HepG2 (cell line): ENCODE measurements around the gene WARS2. TPM values are rescaled to one million over a fixed set of nuclear protein-coding genes. Genes with fewer than 3 reads are reported as not detected.

ENCODE experiments used
- ASH2L ChIP-seq: fragments of 300-600, 200-600 bp; sonication (generic); IDR thresholded peaks from 2 replicates; pipeline ENCODE4 v1.7.0; 2017; ENCODE audit warnings: low read depth, mild to moderate bottlenecking, moderate library complexity, mixed read lengths, low read length; ENCODE audit not compliant: insufficient read length
- MZF1 ChIP-seq: sonication (generic); formaldehyde crosslinking; IDR thresholded peaks from 2 replicates; pipeline ENCODE4 v1.8.1; 2023; ENCODE audit warnings: mild to moderate bottlenecking, missing genetic modification reagents, borderline replicate concordance
- NCOR1 ChIP-seq: fragments of 200-600 bp; sonication (generic); IDR thresholded peaks from 2 replicates; pipeline ENCODE4 v1.7.0; 2017; ENCODE audit warnings: antibody characterized with exemption, low read length, borderline replicate concordance
- PAF1 ChIP-seq: IDR thresholded peaks from 2 replicates; pipeline ENCODE4 v1.6.1; 2016; ENCODE audit warnings: missing genetic modification reagents, missing compliant biosample characterization
- PHF8 ChIP-seq: sonication (generic); formaldehyde crosslinking; IDR thresholded peaks from 2 replicates; pipeline ENCODE4 v1.5.0; 2020; ENCODE audit warnings: missing genetic modification reagents
- POGZ ChIP-seq: sonication (generic); formaldehyde crosslinking; IDR thresholded peaks from 2 replicates; pipeline ENCODE4 v1.4.0; 2020; ENCODE audit warnings: mild to moderate bottlenecking, missing genetic modification reagents
- TAF1 ChIP-seq: sonication (generic); formaldehyde crosslinking; IDR thresholded peaks from 2 replicates; pipeline ENCODE4 v1.4.0; 2020; ENCODE audit warnings: missing genetic modification reagents
- ZNF101 ChIP-seq: sonication (generic); formaldehyde crosslinking; IDR thresholded peaks from 2 replicates; pipeline ENCODE4 v1.4.0; 2020; ENCODE audit warnings: mild to moderate bottlenecking, low read depth, missing genetic modification reagents, borderline replicate concordance
- ZNF333 ChIP-seq: sonication (generic); formaldehyde crosslinking; IDR thresholded peaks from 2 replicates; pipeline ENCODE4 v1.4.0; 2020; ENCODE audit warnings: mild to moderate bottlenecking, missing genetic modification reagents, borderline replicate concordance
- ZNF709 ChIP-seq: sonication (generic); formaldehyde crosslinking; IDR thresholded peaks from 2 replicates; pipeline ENCODE4 v1.5.0; 2020; ENCODE audit warnings: mild to moderate bottlenecking, missing genetic modification reagents
- polyA plus RNA-seq, 8 experiments: library from polyadenylated mRNA; depleted of rRNA in 3 of 8; stranded (reverse) in 7 of 8; unstranded in 1 of 8; fragments of >200 nt; fragmentation: Illumina TruSeq in 4 of 8; extraction: Trizol in 4 of 8; gene quantifications; 2 replicates each; pipeline versions ENCODE4 v1.2.1 to v1.2.3, GENCODE V29; 2011 to 2016; ENCODE audit warnings: low read depth in 4 of 8, missing spikeins in 1 of 8, mixed read lengths in 1 of 8; ENCODE audit not compliant: insufficient read depth in 1 of 8
- total RNA-seq, 5 experiments: library from RNA; depleted of rRNA; stranded (reverse); fragments of >200 nt; fragmentation: Illumina TruSeq; extraction: Trizol; gene quantifications; 2 replicates each; pipeline ENCODE4 v1.2.3, GENCODE V29; 2016; ENCODE audit warnings: low read depth in 1 of 5
- TF ChIP-seq, protein P1 (sequence below): sonication (generic); formaldehyde crosslinking; IDR thresholded peaks from 2 replicates; pipeline ENCODE4 v1.5.1; 2020; ENCODE audit warnings: mild to moderate bottlenecking, missing genetic modification reagents, borderline replicate concordance
- TF ChIP-seq, protein P2 (sequence below): sonication (generic); formaldehyde crosslinking; conservative IDR thresholded peaks from 2 replicates; pipeline ENCODE4 v1.8.0; 2022; ENCODE audit warnings: mild to moderate bottlenecking, moderate library complexity, missing genetic modification reagents
- TF ChIP-seq, protein P3 (sequence below), 2 experiments: sonication (generic) in 1 of 2; formaldehyde crosslinking in 1 of 2; IDR thresholded peaks; 2 replicates each; pipeline versions ENCODE4 v1.6.1 to v1.9.0; 2014 to 2022; ENCODE audit warnings: antibody characterized with exemption in 1 of 2, borderline replicate concordance in 1 of 2, inconsistent platforms in 1 of 2, low read depth in 1 of 2, missing genetic modification reagents in 1 of 2

The WARS2 gene
- total and polyA plus RNA-seq, 2 of the 13 experiments (the other 11 are each of a cell fraction or from before 2014, with no cell fraction given), result 12.4 to 18.8 TPM

DNA sequence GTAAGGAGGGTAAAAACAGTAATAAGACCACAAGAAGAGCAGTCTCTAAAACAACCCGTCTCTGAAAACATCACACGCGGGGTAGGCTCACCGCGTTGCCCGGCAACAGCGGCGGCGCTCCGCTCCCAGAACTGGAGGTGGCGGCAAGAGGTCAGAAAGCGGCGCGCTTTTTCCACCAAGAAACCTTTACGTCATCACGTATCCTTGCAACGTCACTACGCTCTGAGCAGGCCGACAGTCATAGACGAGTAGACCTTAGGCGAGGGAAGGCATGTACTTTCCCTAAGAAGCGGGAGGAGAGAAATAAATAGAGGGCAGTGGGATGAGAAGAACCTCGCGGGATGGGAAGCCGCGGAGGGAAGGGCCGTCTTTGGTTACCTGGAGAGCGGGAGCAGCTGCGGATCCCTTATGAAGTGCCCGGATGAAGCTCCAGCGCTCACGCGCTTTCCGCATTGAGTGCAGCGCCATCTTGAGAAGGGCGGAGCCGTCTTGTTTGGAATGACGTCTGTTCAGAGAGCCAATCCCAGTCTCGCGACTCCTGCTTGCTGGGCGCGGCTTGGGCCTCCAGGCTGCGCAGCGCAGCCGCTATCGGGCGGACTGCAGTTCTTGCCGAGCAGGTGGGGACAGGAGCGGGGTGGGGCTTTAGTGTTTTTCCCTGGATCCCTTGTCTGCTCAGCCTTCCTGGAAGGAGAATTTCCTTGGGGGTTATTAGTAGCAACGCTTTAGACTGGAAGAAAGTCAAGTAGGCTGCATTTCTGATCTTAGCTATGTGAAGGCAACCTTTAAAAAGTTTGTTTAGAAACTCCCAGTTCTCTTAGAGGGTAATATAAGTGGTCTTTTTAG lies at the start of gene WARS2 (continued):
- TF ChIP-seq PHF8 (CRISPR knock-in tag), result peak; percentile 86
- no peak for TF ChIP-seq ZNF333 (CRISPR knock-in tag)
- no peak for TF ChIP-seq PAF1
- no peak for TF ChIP-seq ZNF709 (CRISPR knock-in tag)
- peak; percentile 74 for TF ChIP-seq POGZ (CRISPR knock-in tag)
- no peak for TF ChIP-seq ZNF101 (CRISPR knock-in tag)
- TF ChIP-seq MZF1 (CRISPR knock-in tag), result no peak
- peak; percentile 46; the same call in 1 of the 2 replicates for TF ChIP-seq NCOR1
- TF ChIP-seq, protein P1, sequence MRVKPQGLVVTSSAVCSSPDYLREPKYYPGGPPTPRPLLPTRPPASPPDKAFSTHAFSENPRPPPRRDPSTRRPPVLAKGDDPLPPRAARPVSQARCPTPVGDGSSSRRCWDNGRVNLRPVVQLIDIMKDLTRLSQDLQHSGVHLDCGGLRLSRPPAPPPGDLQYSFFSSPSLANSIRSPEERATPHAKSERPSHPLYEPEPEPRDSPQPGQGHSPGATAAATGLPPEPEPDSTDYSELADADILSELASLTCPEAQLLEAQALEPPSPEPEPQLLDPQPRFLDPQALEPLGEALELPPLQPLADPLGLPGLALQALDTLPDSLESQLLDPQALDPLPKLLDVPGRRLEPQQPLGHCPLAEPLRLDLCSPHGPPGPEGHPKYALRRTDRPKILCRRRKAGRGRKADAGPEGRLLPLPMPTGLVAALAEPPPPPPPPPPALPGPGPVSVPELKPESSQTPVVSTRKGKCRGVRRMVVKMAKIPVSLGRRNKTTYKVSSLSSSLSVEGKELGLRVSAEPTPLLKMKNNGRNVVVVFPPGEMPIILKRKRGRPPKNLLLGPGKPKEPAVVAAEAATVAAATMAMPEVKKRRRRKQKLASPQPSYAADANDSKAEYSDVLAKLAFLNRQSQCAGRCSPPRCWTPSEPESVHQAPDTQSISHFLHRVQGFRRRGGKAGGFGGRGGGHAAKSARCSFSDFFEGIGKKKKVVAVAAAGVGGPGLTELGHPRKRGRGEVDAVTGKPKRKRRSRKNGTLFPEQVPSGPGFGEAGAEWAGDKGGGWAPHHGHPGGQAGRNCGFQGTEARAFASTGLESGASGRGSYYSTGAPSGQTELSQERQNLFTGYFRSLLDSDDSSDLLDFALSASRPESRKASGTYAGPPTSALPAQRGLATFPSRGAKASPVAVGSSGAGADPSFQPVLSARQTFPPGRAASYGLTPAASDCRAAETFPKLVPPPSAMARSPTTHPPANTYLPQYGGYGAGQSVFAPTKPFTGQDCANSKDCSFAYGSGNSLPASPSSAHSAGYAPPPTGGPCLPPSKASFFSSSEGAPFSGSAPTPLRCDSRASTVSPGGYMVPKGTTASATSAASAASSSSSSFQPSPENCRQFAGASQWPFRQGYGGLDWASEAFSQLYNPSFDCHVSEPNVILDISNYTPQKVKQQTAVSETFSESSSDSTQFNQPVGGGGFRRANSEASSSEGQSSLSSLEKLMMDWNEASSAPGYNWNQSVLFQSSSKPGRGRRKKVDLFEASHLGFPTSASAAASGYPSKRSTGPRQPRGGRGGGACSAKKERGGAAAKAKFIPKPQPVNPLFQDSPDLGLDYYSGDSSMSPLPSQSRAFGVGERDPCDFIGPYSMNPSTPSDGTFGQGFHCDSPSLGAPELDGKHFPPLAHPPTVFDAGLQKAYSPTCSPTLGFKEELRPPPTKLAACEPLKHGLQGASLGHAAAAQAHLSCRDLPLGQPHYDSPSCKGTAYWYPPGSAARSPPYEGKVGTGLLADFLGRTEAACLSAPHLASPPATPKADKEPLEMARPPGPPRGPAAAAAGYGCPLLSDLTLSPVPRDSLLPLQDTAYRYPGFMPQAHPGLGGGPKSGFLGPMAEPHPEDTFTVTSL, result peak; percentile 64; the same call in 1 of the 2 replicates
- peak; percentile 96 for TF ChIP-seq TAF1 (CRISPR knock-in tag)
- TF ChIP-seq ASH2L, result peak; percentile 79
- TF ChIP-seq, protein P2, sequence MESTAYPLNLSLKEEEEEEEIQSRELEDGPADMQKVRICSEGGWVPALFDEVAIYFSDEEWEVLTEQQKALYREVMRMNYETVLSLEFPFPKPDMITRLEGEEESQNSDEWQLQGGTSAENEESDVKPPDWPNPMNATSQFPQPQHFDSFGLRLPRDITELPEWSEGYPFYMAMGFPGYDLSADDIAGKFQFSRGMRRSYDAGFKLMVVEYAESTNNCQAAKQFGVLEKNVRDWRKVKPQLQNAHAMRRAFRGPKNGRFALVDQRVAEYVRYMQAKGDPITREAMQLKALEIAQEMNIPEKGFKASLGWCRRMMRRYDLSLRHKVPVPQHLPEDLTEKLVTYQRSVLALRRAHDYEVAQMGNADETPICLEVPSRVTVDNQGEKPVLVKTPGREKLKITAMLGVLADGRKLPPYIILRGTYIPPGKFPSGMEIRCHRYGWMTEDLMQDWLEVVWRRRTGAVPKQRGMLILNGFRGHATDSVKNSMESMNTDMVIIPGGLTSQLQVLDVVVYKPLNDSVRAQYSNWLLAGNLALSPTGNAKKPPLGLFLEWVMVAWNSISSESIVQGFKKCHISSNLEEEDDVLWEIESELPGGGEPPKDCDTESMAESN (CRISPR knock-in tag), result 0 out of 2 replicates have a peak, but pooled peaks have one; percentile 46
- TF ChIP-seq, protein P3, sequence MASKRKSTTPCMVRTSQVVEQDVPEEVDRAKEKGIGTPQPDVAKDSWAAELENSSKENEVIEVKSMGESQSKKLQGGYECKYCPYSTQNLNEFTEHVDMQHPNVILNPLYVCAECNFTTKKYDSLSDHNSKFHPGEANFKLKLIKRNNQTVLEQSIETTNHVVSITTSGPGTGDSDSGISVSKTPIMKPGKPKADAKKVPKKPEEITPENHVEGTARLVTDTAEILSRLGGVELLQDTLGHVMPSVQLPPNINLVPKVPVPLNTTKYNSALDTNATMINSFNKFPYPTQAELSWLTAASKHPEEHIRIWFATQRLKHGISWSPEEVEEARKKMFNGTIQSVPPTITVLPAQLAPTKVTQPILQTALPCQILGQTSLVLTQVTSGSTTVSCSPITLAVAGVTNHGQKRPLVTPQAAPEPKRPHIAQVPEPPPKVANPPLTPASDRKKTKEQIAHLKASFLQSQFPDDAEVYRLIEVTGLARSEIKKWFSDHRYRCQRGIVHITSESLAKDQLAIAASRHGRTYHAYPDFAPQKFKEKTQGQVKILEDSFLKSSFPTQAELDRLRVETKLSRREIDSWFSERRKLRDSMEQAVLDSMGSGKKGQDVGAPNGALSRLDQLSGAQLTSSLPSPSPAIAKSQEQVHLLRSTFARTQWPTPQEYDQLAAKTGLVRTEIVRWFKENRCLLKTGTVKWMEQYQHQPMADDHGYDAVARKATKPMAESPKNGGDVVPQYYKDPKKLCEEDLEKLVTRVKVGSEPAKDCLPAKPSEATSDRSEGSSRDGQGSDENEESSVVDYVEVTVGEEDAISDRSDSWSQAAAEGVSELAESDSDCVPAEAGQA (IDR thresholded peaks at IDR 0.05; ENCODE audit: low read depth), result peak; percentile 98
- TF ChIP-seq, protein P3 (CRISPR knock-in tag; IDR thresholded peaks at IDR 0.05; ENCODE audit: borderline replicate concordance), result no peak
